ENCODE data around the gene LIN54. TPM values are rescaled to one million over a fixed set of nuclear protein-coding genes. Genes with fewer than 3 reads are reported as not detected.

The LIN54 gene
- total and polyA plus RNA-seq, 9 of the 15 experiments (the other 6 are each of a cell fraction or from before 2014, with no cell fraction given), result 2.2 to 22.5 (median 15.8) TPM

DNA sequence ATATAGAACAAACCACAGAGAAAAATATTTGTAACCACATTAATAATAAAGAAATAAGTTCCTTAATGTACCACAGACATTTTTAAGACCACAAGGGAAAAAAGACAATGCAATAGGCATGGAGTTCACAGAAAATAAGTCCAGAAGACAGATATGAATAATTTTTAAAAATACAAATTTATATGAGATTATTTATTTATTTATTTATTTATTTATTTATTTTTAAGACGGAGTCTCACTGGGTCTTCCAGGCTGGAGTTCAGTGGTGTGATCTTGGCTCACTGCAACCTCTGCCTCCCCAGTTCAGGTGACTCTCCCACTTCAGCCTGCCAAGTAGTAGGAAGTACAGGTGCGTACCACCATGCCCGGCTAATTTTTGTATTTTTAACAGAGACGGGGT is 56.4 kb downstream of the LIN54 start:
- Histone ChIP-seq H3K9me3 (replicated peaks; ENCODE audit: control insufficient read depth, insufficient read depth, low read depth, low read length) (no peaks in the 10 kb centered on the region), H3K36me3 (ENCODE audit: control insufficient read depth, insufficient read depth, low read length) (peaks cover 22% of the 10 kb centered on the region; the same call in 1 of the 3 replicates), H3K4me2 (ENCODE audit: insufficient read depth, low read length) (no peak overlapping the region), H3K79me2 (ENCODE audit: control insufficient read depth, insufficient read depth, low read length) (peaks cover 2% of the 10 kb centered on the region; the same call in 1 of the 3 replicates), H3K4me1 (replicated peaks in 1 of 2; ENCODE audit: control insufficient read depth in 2 of 2, insufficient read depth in 2 of 2, low read length in 2 of 2) (no peaks in the 10 kb centered on the region), H3K9me1 (ENCODE audit: control insufficient read depth, insufficient read depth, low read length) (no peaks in the 10 kb centered on the region), H3K27me3 (ENCODE audit: control insufficient read depth in 2 of 2, insufficient read depth in 2 of 2, low read length in 2 of 2) (no peaks in the 10 kb centered on the region), H3K27ac (ENCODE audit: extremely low read depth, low read depth, low read length) (no peak overlapping the region), H4K20me1 (replicated peaks; ENCODE audit: control insufficient read depth, insufficient read depth, low read length) (no peaks in the 10 kb centered on the region), H2AFZ (ENCODE audit: low read depth, low read length) (no peak overlapping the region), H3K9ac (ENCODE audit: insufficient read depth in 1 of 2, low read depth in 2 of 2, low read length in 2 of 2) (no peak overlapping the region), H3K4me3 (no peak overlapping the region)
- intact Hi-C loops (cut with micrococcal nuclease), result no loop called here
- in situ Hi-C loops (cut with MboI), result no loop called here
- no peak for DNase-seq (ENCODE audit: extremely low read depth in 1 of 4, low spot score in 3 of 4)
- BruUV-seq (replicated peaks), result no TSS peak
- no peak for ATAC-seq
- TF ChIP-seq ZNF707 (CRISPR knock-in tag; conservative IDR thresholded peaks at IDR 0.05), result no peak
- TF ChIP-seq MIER1 (IDR thresholded peaks at IDR 0.05; ENCODE audit: low read depth), result no peak
- no peak for TF ChIP-seq MEIS2 (IDR thresholded peaks at IDR 0.05; ENCODE audit: partially characterized antibody)
- TF ChIP-seq, protein P1, sequence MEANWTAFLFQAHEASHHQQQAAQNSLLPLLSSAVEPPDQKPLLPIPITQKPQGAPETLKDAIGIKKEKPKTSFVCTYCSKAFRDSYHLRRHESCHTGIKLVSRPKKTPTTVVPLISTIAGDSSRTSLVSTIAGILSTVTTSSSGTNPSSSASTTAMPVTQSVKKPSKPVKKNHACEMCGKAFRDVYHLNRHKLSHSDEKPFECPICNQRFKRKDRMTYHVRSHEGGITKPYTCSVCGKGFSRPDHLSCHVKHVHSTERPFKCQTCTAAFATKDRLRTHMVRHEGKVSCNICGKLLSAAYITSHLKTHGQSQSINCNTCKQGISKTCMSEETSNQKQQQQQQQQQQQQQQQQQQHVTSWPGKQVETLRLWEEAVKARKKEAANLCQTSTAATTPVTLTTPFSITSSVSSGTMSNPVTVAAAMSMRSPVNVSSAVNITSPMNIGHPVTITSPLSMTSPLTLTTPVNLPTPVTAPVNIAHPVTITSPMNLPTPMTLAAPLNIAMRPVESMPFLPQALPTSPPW (CRISPR knock-in tag; IDR thresholded peaks at IDR 0.05), result no peak
- no peak for TF ChIP-seq PTBP1 (IDR thresholded peaks at IDR 0.05; ENCODE audit: low read depth, low read length)
- no peak for TF ChIP-seq DMBX1 (CRISPR knock-in tag; IDR thresholded peaks at IDR 0.05; ENCODE audit: borderline replicate concordance)
- no peak for TF ChIP-seq PHF20 (IDR thresholded peaks at IDR 0.05; ENCODE audit: partially characterized antibody)
- POLR2A ChIA-PET, result no interaction called here
- no peak for FAIRE-seq
- CTCF ChIA-PET (ENCODE audit: low intra/inter-chr PET ratio), result no interaction called here
- 91% methylated on average over 4 of the region's 4 CpGs for WGBS (ENCODE audit: insufficient coverage, low coverage, missing lambda C conversion rate)
